Measurements from ENCODE around the gene GGCT.

The GGCT gene

GRCh38 chr7:30447466-30447865, 57.2 kb downstream of the GGCT start:
- TF ChIP-seq CTCF (IDR thresholded peaks at IDR 0.05) = no peak
- no peaks in the 10 kb centered on the region for H3K27me3 Mint-ChIP-seq (ENCODE audit: low read depth, poor library complexity)
- no peak for DNase-seq
- peaks cover 36% of the 10 kb centered on the region for H3K36me3 Mint-ChIP-seq (ENCODE audit: low read depth)
- H3K4me1 Mint-ChIP-seq = peaks cover 6% of the 10 kb centered on the region
- peaks cover 5% of the 10 kb centered on the region for H3K9me3 Mint-ChIP-seq
- no peak overlapping the region for H3K4me3 Mint-ChIP-seq
- H3K27ac Mint-ChIP-seq = no peak overlapping the region

Data from nephron progenitor cell (in vitro differentiated cells).